Adrenal gland (tissue), 5 donors: ENCODE measurements around the gene HSP90AB1.

Experiments used
- POLR2A ChIP-seq, 2 donors: fragments of 450-650 bp; IDR thresholded peaks; one replicate each; pipeline ENCODE4 v1.6.1; 2017; ENCODE audit warnings: antibody characterized with exemption in 2 of 2, mild to moderate bottlenecking in 2 of 2, moderate library complexity in 1 of 2
- TF ChIP-seq, protein P1 (sequence below), 6 experiments: fragments of 450-650 bp in 4 of 6; fragments of 200-600 bp in 2 of 6; sonication (generic) in 1 of 6; IDR thresholded peaks; 1 replicate in 5 of 6; 2 replicates in 1 of 6; pipeline versions ENCODE4 v1.5.1 to v1.8.0; 2016 to 2021; ENCODE audit warnings: antibody characterized with exemption in 6 of 6, mild to moderate bottlenecking in 2 of 6, moderate library complexity in 1 of 6
- donor health status: DM: no; HTN: no; CAD: no.

DNA sequence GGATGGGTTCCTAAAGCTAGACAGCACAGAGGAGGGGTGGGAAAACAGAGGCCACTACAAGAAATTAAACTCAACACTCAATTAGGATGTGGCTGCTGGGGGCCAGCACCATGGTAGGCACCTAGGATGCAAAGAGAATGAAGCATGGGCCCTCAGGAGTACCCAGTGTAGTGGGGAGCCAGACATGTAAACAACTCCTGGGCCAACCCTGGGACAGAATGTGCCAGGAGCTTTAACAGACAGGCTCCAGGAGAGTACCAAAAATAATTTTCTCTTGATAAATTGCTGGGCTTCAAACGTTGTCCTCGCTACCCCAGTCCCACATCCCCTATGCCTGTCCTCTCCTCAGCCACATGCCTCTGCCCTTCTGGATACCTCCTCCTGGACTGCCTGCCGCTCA is 25.0 kb downstream of the HSP90AB1 start:
- TF ChIP-seq, protein P1, sequence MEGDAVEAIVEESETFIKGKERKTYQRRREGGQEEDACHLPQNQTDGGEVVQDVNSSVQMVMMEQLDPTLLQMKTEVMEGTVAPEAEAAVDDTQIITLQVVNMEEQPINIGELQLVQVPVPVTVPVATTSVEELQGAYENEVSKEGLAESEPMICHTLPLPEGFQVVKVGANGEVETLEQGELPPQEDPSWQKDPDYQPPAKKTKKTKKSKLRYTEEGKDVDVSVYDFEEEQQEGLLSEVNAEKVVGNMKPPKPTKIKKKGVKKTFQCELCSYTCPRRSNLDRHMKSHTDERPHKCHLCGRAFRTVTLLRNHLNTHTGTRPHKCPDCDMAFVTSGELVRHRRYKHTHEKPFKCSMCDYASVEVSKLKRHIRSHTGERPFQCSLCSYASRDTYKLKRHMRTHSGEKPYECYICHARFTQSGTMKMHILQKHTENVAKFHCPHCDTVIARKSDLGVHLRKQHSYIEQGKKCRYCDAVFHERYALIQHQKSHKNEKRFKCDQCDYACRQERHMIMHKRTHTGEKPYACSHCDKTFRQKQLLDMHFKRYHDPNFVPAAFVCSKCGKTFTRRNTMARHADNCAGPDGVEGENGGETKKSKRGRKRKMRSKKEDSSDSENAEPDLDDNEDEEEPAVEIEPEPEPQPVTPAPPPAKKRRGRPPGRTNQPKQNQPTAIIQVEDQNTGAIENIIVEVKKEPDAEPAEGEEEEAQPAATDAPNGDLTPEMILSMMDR (IDR thresholded peaks at IDR 0.05), result no peak
- TF ChIP-seq POLR2A (IDR thresholded peaks at IDR 0.05), result no peak
